Subcutaneous adipose tissue (tissue), 4 donors: ENCODE data around the gene PFKL. TPM values are rescaled to one million over a fixed set of nuclear protein-coding genes. Genes with fewer than 3 reads are reported as not detected.

ENCODE experiments used
- total RNA-seq, 4 donors: library from RNA; depleted of rRNA; stranded (reverse); fragments of >200 nt; gene quantifications; one replicate each; pipeline ENCODE4 v1.1.0, GENCODE V29; 2016
- TF ChIP-seq, protein P1 (sequence below): fragments of 450-650 bp; IDR thresholded peaks from one replicate; pipeline ENCODE4 v1.5.1; 2016; ENCODE audit warnings: low read depth, mild to moderate bottlenecking, control low read depth, antibody characterized with exemption, moderate library complexity

Gene PFKL
- total RNA-seq, 4 donors from 2014 or later: 51.0 to 177 (median 77.3) TPM

DNA sequence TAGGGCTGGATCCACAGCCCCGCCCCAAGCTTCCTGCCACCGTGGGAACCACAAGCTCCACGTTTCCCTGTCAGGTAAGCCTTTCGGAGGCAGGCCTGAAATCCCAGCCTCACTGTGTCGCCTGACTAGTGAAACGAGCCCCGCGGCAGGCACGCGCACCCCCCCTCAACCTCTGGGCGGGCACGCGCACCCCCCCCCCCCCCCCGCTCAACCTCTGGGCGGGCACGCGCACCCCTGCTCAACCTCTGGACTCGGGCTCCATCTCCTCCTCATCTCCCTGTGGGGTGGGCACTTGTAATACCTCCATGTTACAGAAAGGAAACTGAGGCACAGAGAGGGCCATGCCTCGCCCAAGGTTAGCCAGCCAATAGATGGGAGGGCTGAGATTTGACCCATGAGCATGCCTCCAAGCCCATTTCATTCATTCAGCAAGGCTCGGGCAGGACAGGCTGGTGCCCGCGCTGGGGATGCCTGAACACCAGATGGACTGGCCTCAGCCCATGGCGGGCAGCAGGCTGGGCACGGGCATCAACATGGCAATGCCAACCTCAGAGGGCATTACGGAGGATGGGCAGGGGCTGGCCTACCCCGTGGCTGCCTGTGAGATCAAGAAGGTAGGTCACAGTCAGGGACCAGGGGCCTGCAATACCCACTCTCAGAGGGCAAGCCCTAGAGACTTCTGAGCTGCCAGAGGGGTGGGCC lies 34.6 kb downstream of the PFKL start:
- TF ChIP-seq, protein P1, sequence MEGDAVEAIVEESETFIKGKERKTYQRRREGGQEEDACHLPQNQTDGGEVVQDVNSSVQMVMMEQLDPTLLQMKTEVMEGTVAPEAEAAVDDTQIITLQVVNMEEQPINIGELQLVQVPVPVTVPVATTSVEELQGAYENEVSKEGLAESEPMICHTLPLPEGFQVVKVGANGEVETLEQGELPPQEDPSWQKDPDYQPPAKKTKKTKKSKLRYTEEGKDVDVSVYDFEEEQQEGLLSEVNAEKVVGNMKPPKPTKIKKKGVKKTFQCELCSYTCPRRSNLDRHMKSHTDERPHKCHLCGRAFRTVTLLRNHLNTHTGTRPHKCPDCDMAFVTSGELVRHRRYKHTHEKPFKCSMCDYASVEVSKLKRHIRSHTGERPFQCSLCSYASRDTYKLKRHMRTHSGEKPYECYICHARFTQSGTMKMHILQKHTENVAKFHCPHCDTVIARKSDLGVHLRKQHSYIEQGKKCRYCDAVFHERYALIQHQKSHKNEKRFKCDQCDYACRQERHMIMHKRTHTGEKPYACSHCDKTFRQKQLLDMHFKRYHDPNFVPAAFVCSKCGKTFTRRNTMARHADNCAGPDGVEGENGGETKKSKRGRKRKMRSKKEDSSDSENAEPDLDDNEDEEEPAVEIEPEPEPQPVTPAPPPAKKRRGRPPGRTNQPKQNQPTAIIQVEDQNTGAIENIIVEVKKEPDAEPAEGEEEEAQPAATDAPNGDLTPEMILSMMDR: no peak

DNA sequence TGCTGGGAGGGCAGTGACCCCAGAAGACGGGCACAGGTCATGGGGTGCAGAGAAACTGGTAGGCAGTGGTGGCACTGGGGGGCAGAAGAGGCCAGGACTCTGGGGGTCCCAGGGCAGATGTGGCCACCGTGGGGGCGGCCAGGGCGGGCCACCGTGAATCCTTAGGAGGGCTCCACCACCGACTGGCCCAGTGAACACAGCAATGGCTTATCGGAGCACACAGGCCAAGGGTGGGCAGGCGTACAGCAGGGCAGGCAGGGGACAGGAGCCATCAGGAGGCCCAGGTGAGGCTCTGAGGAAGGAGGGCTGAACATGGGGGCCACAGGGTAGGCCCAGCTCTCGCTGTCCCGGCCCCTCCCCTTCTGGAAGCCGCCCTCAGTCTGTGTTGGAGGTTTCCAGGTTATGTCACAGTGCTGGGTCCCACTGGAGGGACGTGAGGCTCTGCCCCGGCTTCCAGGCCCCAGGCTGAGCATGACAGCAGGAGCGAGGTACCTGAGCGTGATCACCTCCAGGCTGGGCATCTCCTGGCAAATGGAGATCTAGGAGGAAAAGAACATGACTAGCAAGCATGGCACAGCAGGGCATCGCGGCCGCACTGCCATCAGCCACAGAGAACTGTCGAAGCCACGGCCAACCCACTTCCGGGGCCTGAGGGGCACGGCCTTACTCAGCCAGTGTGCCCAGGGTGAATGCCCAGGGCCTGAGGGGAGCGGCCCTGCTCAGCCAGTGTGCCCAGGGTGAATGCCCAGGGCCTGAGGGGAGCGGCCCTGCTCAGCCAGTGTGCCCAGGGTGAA lies 35.6 kb downstream of the PFKL start:
- TF ChIP-seq, protein P1: no peak

DNA sequence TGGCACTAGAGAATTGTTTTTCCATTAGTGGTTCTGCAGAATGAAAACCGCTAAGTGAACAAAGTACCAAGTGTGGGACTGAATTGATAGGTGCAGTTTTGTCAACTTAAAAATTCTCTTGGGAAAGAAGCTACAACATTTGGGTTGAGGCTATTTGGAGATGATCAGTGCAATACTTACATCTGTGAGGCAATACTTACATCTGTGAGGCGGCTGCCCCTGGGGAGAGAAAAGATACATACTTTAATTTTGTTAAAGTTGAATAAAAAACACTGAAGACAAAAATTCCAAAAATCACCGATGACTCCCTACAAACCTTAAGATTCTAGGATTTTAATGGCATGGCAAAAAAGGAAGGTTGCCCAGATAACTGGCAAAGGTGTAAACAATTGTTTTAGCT lies 37.6 kb downstream of the PFKL start:
- TF ChIP-seq, protein P1: no peak

DNA sequence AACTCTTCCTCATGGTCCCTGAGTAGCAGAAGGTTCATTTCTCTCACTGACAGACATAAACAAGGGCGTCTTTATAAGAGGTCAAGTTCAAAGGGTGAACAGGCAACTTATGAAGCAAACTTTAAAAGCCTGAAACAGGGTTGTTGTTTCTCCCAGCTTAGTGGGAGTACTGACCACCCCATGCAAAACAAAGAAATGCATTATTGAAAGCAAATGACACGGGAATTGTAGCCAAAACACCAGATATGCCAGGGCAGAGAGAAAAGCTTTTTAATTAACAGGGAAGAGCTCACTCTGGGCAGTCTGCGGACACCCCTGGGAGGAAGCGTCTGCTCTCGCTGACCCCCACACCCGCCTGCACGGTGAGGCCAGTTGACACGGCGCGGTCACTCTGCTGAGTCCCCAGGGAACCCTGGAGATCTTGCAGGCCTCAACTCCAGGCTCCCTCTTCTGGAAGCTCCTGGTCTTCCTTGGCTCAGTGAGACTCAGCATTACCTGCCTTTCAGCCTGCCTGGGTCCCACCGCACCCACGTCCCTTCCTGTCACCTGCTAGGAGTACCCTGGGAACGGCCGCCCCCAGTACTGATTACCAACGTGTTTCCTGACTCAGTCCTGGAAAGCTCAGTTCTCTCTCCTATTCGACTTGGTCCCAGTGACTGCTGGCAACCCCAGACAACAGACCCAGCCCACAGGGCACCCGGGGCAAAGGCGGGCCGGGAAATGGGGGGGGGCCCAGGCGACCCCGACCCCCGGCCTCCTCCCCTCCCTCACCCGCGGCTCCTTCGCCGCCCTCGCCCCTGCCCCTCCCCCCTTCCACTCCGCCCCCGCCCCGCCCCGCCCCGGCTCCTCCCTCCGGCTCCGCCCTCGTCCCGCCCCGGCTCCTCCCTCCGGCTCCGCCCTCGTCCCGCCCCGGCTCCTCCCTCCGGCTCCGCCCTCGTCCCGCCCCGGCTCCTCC lies 38.4 kb downstream of the PFKL start:
- TF ChIP-seq, protein P1: no peak

DNA sequence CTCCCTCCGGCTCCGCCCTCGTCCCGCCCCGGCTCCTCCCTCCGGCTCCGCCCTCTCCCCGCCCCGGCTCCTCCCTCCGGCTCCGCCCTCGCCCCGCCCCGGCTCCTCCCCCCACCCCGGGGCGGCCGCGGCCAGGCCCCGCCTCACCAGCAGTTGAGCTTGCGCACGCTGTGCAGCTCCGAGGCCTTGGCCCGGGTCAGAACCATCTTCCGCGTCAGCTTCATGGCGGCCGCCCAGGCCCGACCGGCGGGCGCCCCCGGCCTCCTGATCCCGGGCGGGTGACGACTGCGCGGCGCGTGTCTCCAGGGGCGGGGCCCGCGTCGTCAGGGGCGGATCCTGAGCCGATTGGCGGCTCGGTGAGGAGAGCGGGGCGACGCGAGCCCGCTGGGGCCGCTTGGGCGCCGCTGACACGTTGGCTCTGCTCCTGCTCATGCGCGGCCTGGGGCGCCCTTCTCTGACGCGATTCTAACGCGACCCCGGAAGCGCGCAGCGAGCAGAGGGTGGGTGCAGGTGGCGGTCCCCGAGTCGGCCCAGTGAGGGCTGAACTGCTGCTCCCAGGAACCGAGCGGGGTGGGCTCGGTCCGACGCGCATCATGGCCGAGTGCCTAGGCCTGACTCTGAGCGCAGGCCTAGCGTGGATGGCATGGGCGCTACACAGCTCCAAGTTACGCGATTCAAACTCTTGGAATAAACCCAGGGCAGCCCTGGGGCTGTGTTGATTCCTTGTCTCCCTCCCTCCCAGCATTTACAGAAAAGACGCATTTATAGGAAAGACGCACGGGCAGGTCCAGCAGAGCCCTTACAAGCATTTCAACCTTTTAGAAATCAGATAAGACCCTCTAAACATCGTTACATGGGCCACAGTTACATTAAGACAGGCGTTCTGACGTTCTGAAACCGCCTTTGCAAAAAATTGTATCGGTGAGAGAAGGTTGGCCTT lies 39.4 kb downstream of the PFKL start, which contains the start of gene CFAP410:
CFAP410 (minus strand) TSS at position 420 of the 940 bp plus-strand sequence; CDS start at position 224, 196 bp downstream.
- TF ChIP-seq, protein P1: no peak

GRCh38 chr21:44344541-44345183 lies 44.8 kb downstream of the PFKL start:
- TF ChIP-seq, protein P1: no peak
